ENCODE measurements around the gene SLC8A2.

SLC8A2 gene

GRCh38 chr19:47509973-47510372 lies 38.3 kb upstream of the SLC8A2 start:
- TF ChIP-seq CTCF (IDR thresholded peaks at IDR 0.05; ENCODE audit: low read depth, low read length, missing control alignments), result no peak
- no peak for DNase-seq (ENCODE audit: extremely low read depth, low read depth)
- H3K4me3 ChIP-seq (replicated peaks; ENCODE audit: low read depth, low read length), result no peak overlapping the region

- DNase-seq (ENCODE audit: extremely low read depth, low read depth), result no peak
- TF ChIP-seq CTCF (IDR thresholded peaks at IDR 0.05; ENCODE audit: low read depth, low read length, missing control alignments), result no peak
- H3K4me3 ChIP-seq (replicated peaks; ENCODE audit: low read depth, low read length), result no peak overlapping the region
These were observed 37.6 kb upstream of the SLC8A2 start for GRCh38 chr19:47509170-47509847.

- no peak for TF ChIP-seq CTCF (IDR thresholded peaks at IDR 0.05; ENCODE audit: low read depth, low read length, missing control alignments)
- no peak for DNase-seq (ENCODE audit: extremely low read depth, low read depth)
- H3K4me3 ChIP-seq (replicated peaks; ENCODE audit: low read depth, low read length), result no peak overlapping the region
These were observed 37.0 kb upstream of the SLC8A2 start for GRCh38 chr19:47508721-47509120.

GRCh38 chr19:47507924-47508553 lies 36.3 kb upstream of the SLC8A2 start:
- no peak for DNase-seq (ENCODE audit: extremely low read depth, low read depth)
- no peak for TF ChIP-seq CTCF (IDR thresholded peaks at IDR 0.05; ENCODE audit: low read depth, low read length, missing control alignments)
- no peak overlapping the region for H3K4me3 ChIP-seq (replicated peaks; ENCODE audit: low read depth, low read length)

- no peak for DNase-seq (ENCODE audit: extremely low read depth, low read depth)
- no peak overlapping the region for H3K4me3 ChIP-seq (replicated peaks; ENCODE audit: low read depth, low read length)
- TF ChIP-seq CTCF (IDR thresholded peaks at IDR 0.05; ENCODE audit: low read depth, low read length, missing control alignments), result no peak
These were observed 35.3 kb upstream of the SLC8A2 start for GRCh38 chr19:47507012-47507411.

- H3K4me3 ChIP-seq (replicated peaks; ENCODE audit: low read depth, low read length), result no peak overlapping the region
- TF ChIP-seq CTCF (IDR thresholded peaks at IDR 0.05; ENCODE audit: low read depth, low read length, missing control alignments), result no peak
- DNase-seq (ENCODE audit: extremely low read depth, low read depth), result no peak
These were observed 34.8 kb upstream of the SLC8A2 start for GRCh38 chr19:47506459-47506858.

Measured in HFF-Myc (cell line).